Natural killer cell (primary cell): ENCODE measurements around the gene RIT1. TPM values are rescaled to one million over a fixed set of nuclear protein-coding genes. Genes with fewer than 3 reads are reported as not detected.

Experiments used
- ATAC-seq, 3 donors: fragments of 150-1000 bp in 2 of 3; fragments of 200-7000 bp in 1 of 3; cut with Tn5 transposase; 1 replicate in 1 of 3; 2 replicates in 2 of 3; pipeline ENCODE4 v1.10.0; 2021; ENCODE audit warnings: mild to moderate bottlenecking in 2 of 3, moderate library complexity in 2 of 3
- DNase-seq, 2 donors: peaks; one replicate each; pipeline versions ENCODE4 v3.0.0 to v3.0.0-alpha.2; 2013 to 2021; ENCODE audit warnings: mixed read lengths in 1 of 2
- H3K27ac ChIP-seq: one replicate; pipeline ENCODE4 v1.5.1; 2013; ENCODE audit warnings: mild to moderate bottlenecking, low read length
- H3K27me3 ChIP-seq: one replicate; pipeline ENCODE4 v1.6.1; 2013; ENCODE audit warnings: low read length; ENCODE audit not compliant: control insufficient read depth, insufficient read depth
- H3K36me3 ChIP-seq: one replicate; pipeline ENCODE4 v1.6.1; 2013; ENCODE audit warnings: low read length; ENCODE audit not compliant: control insufficient read depth, insufficient read depth
- H3K4me1 ChIP-seq: one replicate; pipeline ENCODE4 v1.6.1; 2013; ENCODE audit warnings: low read length; ENCODE audit not compliant: control insufficient read depth, insufficient read depth
- H3K4me3 ChIP-seq: one replicate; pipeline ENCODE4 v1.5.1; 2013; ENCODE audit warnings: low read length
- H3K9me3 ChIP-seq: one replicate; pipeline ENCODE4 v1.6.1; 2013; ENCODE audit warnings: low read length; ENCODE audit not compliant: control insufficient read depth, insufficient read depth
- H3K27ac Mint-ChIP-seq, 2 donors: one replicate each; pipeline ENCODE4 v1.8.0; 2022; ENCODE audit warnings: mild to moderate bottlenecking in 2 of 2, mixed read lengths in 2 of 2, moderate library complexity in 1 of 2
- H3K27me3 Mint-ChIP-seq, 2 donors: one replicate each; pipeline ENCODE4 v1.8.0; 2022; ENCODE audit warnings: low read depth in 2 of 2, mixed read lengths in 2 of 2
- H3K36me3 Mint-ChIP-seq: one replicate; pipeline ENCODE4 v1.8.0; 2022; ENCODE audit warnings: mixed read lengths
- H3K4me1 Mint-ChIP-seq, 2 donors: one replicate each; pipeline ENCODE4 v1.8.0; 2022; ENCODE audit warnings: mixed read lengths in 2 of 2
- H3K4me3 Mint-ChIP-seq: one replicate; pipeline ENCODE4 v1.8.0; 2022; ENCODE audit warnings: mild to moderate bottlenecking, moderate library complexity, mixed read lengths
- H3K9me3 Mint-ChIP-seq, 2 donors: one replicate each; pipeline ENCODE4 v1.8.0; 2022; ENCODE audit warnings: mixed read lengths in 2 of 2
- WGBS: methylation state at CpG from one replicate; pipeline ENCODE4 v1.1.7; 2013; ENCODE audit warnings: missing lambda C conversion rate; ENCODE audit not compliant: insufficient coverage; 5-methylcytosine and 5-hydroxymethylcytosine counted together
- intact Hi-C: fragments of 100-400 bp; cut with micrococcal nuclease; formaldehyde crosslinking; loops from one replicate; pipeline ENCODE4 v1.14.2; 2022
- total RNA-seq, 4 donors: library from RNA; stranded (reverse); fragments of 120-200 nt in 1 of 4; gene quantifications; one replicate each; pipeline versions ENCODE4 v1.2.3 to v1.2.4, GENCODE V29; 2013 to 2022
- TF ChIP-seq, protein P1 (sequence below): fragments of 200-600 bp; IDR thresholded peaks from one replicate; pipeline ENCODE4 v1.8.0; 2022; ENCODE audit warnings: antibody characterized with exemption

RIT1 gene
- total RNA-seq, 3 donors from 2014 or later (not counting 1 experiment from before 2014, with no cell fraction given), result 79.1 to 86.1 (median 79.2) TPM

- Mint-ChIP-seq H3K9me3 (no peaks in the 10 kb centered on the region), H3K27me3 (no peaks in the 10 kb centered on the region), H3K36me3 (peaks cover 8% of the 10 kb centered on the region), H3K27ac (peak overlapping the region in 1 of 2 donors; percentile 23), H3K4me1 (no peaks in the 10 kb centered on the region), H3K4me3 (no peak overlapping the region)
- Histone ChIP-seq H3K27me3 (no peaks in the 10 kb centered on the region), H3K4me3 (no peak overlapping the region), H3K27ac (no peak overlapping the region), H3K4me1 (no peaks in the 10 kb centered on the region), H3K36me3 (peaks cover 92% of the 10 kb centered on the region), H3K9me3 (no peaks in the 10 kb centered on the region)
- 100% methylated on average over 3 of the region's 3 CpGs for WGBS
- TF ChIP-seq, protein P1, sequence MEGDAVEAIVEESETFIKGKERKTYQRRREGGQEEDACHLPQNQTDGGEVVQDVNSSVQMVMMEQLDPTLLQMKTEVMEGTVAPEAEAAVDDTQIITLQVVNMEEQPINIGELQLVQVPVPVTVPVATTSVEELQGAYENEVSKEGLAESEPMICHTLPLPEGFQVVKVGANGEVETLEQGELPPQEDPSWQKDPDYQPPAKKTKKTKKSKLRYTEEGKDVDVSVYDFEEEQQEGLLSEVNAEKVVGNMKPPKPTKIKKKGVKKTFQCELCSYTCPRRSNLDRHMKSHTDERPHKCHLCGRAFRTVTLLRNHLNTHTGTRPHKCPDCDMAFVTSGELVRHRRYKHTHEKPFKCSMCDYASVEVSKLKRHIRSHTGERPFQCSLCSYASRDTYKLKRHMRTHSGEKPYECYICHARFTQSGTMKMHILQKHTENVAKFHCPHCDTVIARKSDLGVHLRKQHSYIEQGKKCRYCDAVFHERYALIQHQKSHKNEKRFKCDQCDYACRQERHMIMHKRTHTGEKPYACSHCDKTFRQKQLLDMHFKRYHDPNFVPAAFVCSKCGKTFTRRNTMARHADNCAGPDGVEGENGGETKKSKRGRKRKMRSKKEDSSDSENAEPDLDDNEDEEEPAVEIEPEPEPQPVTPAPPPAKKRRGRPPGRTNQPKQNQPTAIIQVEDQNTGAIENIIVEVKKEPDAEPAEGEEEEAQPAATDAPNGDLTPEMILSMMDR, result no peak
- intact Hi-C loops, result no loop called here
- no peak for ATAC-seq
- DNase-seq, result no peak
Measured at GRCh38 chr1:155954645-155955044, 43.5 kb upstream of the RIT1 start.

- H3K27ac ChIP-seq, result no peak overlapping the region
- peaks cover 1% of the 10 kb centered on the region for H3K4me1 ChIP-seq
- no peak overlapping the region for H3K27ac Mint-ChIP-seq
Measured at GRCh38 chr1:155952505-155952890, 41.3 kb upstream of the RIT1 start.

GRCh38 chr1:155951753-155952504 lies 40.8 kb upstream of the RIT1 start:
- H3K4me1 Mint-ChIP-seq, result peaks cover 3% of the 10 kb centered on the region in 2 donors
- H3K27ac ChIP-seq, result no peak overlapping the region
- H3K36me3 Mint-ChIP-seq, result peaks cover 9% of the 10 kb centered on the region
- ATAC-seq (no peak), DNase-seq (no peak)
- no peaks in the 10 kb centered on the region for H3K27me3 Mint-ChIP-seq
- intact Hi-C loops, result no loop called here
- WGBS, result 97% methylated on average over 6 of the region's 6 CpGs
- no peak overlapping the region for H3K4me3 Mint-ChIP-seq
- H3K36me3 ChIP-seq, result peaks cover 84% of the 10 kb centered on the region
- H3K9me3 Mint-ChIP-seq, result no peaks in the 10 kb centered on the region
- H3K4me1 ChIP-seq, result peaks cover 7% of the 10 kb centered on the region
- H3K27me3 ChIP-seq, result no peaks in the 10 kb centered on the region
- no peaks in the 10 kb centered on the region for H3K9me3 ChIP-seq
- no peak overlapping the region for H3K4me3 ChIP-seq
- TF ChIP-seq, protein P1, result no peak
- H3K27ac Mint-ChIP-seq, result peak overlapping the region in 1 of 2 donors; percentile 31

More at GRCh38 chr1:155952505-155952890, 41.3 kb upstream of the RIT1 start:
- Mint-ChIP-seq H3K4me1 (no peaks in the 10 kb centered on the region), H3K9me3 (no peaks in the 10 kb centered on the region), H3K27me3 (no peaks in the 10 kb centered on the region), H3K36me3 (peaks cover 8% of the 10 kb centered on the region), H3K4me3 (no peak overlapping the region)
- ATAC-seq, result no peak
- H3K9me3 ChIP-seq, result no peaks in the 10 kb centered on the region
- H3K4me3 ChIP-seq, result no peak overlapping the region
- no peak for DNase-seq
- intact Hi-C loops, result no loop called here
- TF ChIP-seq, protein P1, result no peak
- H3K36me3 ChIP-seq, result peaks cover 84% of the 10 kb centered on the region
- 97% methylated on average over 13 of the region's 13 CpGs for WGBS
- H3K27me3 ChIP-seq, result no peaks in the 10 kb centered on the region
